ENCODE results near the gene ERMARD. TPM values are rescaled to one million over a fixed set of nuclear protein-coding genes. Genes with fewer than 3 reads are reported as not detected.

The ERMARD gene
- total RNA-seq, 1 experiment from 2014 or later: 13.6 TPM

- no peak overlapping the region for H3K27ac Mint-ChIP-seq
- no peak overlapping the region for H3K4me3 Mint-ChIP-seq
- peaks cover 6% of the 10 kb centered on the region for H3K27me3 Mint-ChIP-seq (ENCODE audit: low read depth)
Measured at GRCh38 chr6:169741344-169741743, 10.1 kb upstream of the ERMARD start.

More at GRCh38 chr6:169741344-169741743, 10.1 kb upstream of the ERMARD start:
- H3K36me3 Mint-ChIP-seq (ENCODE audit: insufficient read depth in 1 of 3, low read depth in 3 of 3): no peaks in the 10 kb centered on the region
- Histone ChIP-seq H2BK5ac (ENCODE audit: insufficient read length, low read length) (no peak overlapping the region), H3K23ac (ENCODE audit: insufficient read length, low read depth, low read length) (no peak overlapping the region), H3K14ac (ENCODE audit: insufficient read depth, low read length) (no peak overlapping the region), H3K18ac (ENCODE audit: insufficient read length, low read depth, low read length) (no peak overlapping the region), H4K20me1 (ENCODE audit: control insufficient read depth, insufficient read depth, insufficient read length) (no peaks in the 10 kb centered on the region), H3K79me2 (ENCODE audit: insufficient read depth, low read length) (no peaks in the 10 kb centered on the region), H3K79me1 (ENCODE audit: insufficient read depth, low read depth, low read length, poor library complexity, severe bottlenecking) (no peaks in the 10 kb centered on the region), H4K5ac (ENCODE audit: insufficient read length, low read depth, low read length) (no peak overlapping the region), H3K27ac (ENCODE audit: insufficient read length, low read depth, low read length) (no peak overlapping the region), H3K4me2 (ENCODE audit: insufficient read depth, insufficient read length, low read length) (no peak overlapping the region), H2BK15ac (ENCODE audit: low read depth, low read length) (no peak overlapping the region), H2BK20ac (ENCODE audit: low read depth, low read length, poor library complexity, severe bottlenecking) (no peak overlapping the region), H3T11ph (ENCODE audit: low read length) (no peak overlapping the region), H2BK12ac (ENCODE audit: insufficient read length, low read depth, low read length) (no peak overlapping the region), H3K4me1 (ENCODE audit: insufficient read depth, low read length) (no peaks in the 10 kb centered on the region), H3K9me3 (ENCODE audit: control insufficient read depth, low read depth, low read length) (no peaks in the 10 kb centered on the region), H2AK5ac (ENCODE audit: insufficient read length, low read length) (no peak overlapping the region), H4K91ac (ENCODE audit: insufficient read length, low read depth, low read length) (no peak overlapping the region), H2AFZ (ENCODE audit: low read length) (no peak overlapping the region), H3K56ac (ENCODE audit: insufficient read length, low read depth, low read length) (no peak overlapping the region), H2BK120ac (ENCODE audit: low read depth, low read length, poor library complexity, severe bottlenecking) (no peak overlapping the region), H3K9ac (ENCODE audit: extremely low read depth, insufficient read length, low read length) (no peak overlapping the region), H4K8ac (replicated peaks; ENCODE audit: insufficient read length, low read depth, low read length) (no peak overlapping the region), H3K4ac (ENCODE audit: low read depth, low read length) (no peak overlapping the region), H3K27me3 (ENCODE audit: insufficient read depth, low read length) (no peaks in the 10 kb centered on the region), H3K23me2 (ENCODE audit: insufficient read length, low read depth, low read length, poor library complexity, severe bottlenecking) (no peaks in the 10 kb centered on the region)
- H3K4me1 Mint-ChIP-seq: peaks cover 3 to 5% of the 10 kb centered on the region in 2 experiments; a peak in 1 of 4 replicates
- peaks cover 0 to 4% of the 10 kb centered on the region in 2 experiments; a peak in 1 of 5 replicates for H3K9me3 Mint-ChIP-seq
- no peak for DNase-seq
- TF ChIP-seq, protein P1, sequence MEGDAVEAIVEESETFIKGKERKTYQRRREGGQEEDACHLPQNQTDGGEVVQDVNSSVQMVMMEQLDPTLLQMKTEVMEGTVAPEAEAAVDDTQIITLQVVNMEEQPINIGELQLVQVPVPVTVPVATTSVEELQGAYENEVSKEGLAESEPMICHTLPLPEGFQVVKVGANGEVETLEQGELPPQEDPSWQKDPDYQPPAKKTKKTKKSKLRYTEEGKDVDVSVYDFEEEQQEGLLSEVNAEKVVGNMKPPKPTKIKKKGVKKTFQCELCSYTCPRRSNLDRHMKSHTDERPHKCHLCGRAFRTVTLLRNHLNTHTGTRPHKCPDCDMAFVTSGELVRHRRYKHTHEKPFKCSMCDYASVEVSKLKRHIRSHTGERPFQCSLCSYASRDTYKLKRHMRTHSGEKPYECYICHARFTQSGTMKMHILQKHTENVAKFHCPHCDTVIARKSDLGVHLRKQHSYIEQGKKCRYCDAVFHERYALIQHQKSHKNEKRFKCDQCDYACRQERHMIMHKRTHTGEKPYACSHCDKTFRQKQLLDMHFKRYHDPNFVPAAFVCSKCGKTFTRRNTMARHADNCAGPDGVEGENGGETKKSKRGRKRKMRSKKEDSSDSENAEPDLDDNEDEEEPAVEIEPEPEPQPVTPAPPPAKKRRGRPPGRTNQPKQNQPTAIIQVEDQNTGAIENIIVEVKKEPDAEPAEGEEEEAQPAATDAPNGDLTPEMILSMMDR (conservative IDR thresholded peaks at IDR 0.05): no peak
